ENCODE measurements around the gene ENTPD2.

ENTPD2 gene

DNA sequence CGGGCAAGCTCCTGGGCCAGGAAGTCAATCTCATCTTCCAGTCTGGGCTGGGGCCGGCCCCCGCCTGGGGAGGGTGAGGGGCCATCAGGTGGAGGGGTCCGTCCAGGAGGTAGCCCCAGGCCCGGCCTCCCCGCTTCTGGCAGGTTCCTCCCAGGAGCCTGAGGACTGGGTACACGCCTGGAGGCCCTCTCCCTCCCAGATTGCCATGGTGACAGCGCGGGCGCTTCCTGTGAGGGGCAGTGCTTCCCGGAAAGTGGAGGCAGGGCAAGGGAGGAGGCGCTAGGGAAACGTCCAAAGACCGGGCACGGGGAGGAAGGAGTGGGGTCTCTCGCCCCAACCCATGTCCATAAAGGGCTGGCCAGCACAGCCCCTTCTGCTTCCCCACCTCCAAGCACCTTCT is 12.7 kb downstream of the ENTPD2 start:
- Histone ChIP-seq H3K4me2 (ENCODE audit: low read depth, low read length, poor library complexity, severe bottlenecking) (no peak overlapping the region), H3K27ac (ENCODE audit: low read depth, low read length) (no peak overlapping the region), H3K79me2 (ENCODE audit: insufficient read depth, low read length) (no peaks in the 10 kb centered on the region), H3K9ac (ENCODE audit: low read length) (no peak overlapping the region), H2AFZ (ENCODE audit: low read depth, low read length, severe bottlenecking) (no peak overlapping the region), H3K36me3 (ENCODE audit: low read length) (no peaks in the 10 kb centered on the region), H3K27me3 (ENCODE audit: low read length) (no peaks in the 10 kb centered on the region), H3F3A (ENCODE audit: insufficient read depth) (no peaks in the 10 kb centered on the region), H4K20me1 (ENCODE audit: low read depth, low read length) (no peaks in the 10 kb centered on the region), H3K4me3 (ENCODE audit: insufficient read depth, low read length, poor library complexity, severe bottlenecking) (no peak overlapping the region), H3K9me3 (ENCODE audit: insufficient read depth, low read length) (no peaks in the 10 kb centered on the region), H3K9me2 (replicated peaks; ENCODE audit: insufficient read depth, low read length) (no peaks in the 10 kb centered on the region)
- TF ChIP-seq EZH2phosphoT487 (conservative IDR thresholded peaks at IDR 0.05; ENCODE audit: low read length) = no peak
- TF ChIP-seq, protein P1, sequence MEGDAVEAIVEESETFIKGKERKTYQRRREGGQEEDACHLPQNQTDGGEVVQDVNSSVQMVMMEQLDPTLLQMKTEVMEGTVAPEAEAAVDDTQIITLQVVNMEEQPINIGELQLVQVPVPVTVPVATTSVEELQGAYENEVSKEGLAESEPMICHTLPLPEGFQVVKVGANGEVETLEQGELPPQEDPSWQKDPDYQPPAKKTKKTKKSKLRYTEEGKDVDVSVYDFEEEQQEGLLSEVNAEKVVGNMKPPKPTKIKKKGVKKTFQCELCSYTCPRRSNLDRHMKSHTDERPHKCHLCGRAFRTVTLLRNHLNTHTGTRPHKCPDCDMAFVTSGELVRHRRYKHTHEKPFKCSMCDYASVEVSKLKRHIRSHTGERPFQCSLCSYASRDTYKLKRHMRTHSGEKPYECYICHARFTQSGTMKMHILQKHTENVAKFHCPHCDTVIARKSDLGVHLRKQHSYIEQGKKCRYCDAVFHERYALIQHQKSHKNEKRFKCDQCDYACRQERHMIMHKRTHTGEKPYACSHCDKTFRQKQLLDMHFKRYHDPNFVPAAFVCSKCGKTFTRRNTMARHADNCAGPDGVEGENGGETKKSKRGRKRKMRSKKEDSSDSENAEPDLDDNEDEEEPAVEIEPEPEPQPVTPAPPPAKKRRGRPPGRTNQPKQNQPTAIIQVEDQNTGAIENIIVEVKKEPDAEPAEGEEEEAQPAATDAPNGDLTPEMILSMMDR (IDR thresholded peaks at IDR 0.05; ENCODE audit: insufficient read depth, low read length, poor library complexity, severe bottlenecking) = no peak

DNA sequence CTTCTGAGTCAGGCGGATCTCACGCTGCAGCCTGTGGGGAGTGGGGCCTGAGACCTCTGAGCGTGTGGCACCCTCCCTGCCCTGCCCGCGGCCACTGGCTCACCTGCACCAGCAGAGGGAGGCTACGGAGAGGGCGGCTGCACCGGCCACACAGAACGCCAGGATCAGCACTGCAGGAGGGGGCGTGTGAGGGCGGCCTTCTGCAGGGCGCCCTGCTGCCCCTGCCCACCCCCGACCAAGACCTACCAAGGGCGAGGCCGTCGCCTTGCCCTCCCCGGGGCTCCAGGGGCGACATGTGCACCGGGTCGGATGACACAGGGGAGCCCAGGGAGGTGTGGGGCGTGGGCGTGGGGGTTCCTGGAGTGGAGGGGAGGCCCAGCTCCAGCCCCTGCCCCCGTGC is 13.3 kb downstream of the ENTPD2 start:
- Histone ChIP-seq H3K27ac (ENCODE audit: low read depth, low read length) (no peak overlapping the region), H3K4me3 (ENCODE audit: insufficient read depth, low read length, poor library complexity, severe bottlenecking) (no peak overlapping the region), H3K9me2 (replicated peaks; ENCODE audit: insufficient read depth, low read length) (no peaks in the 10 kb centered on the region), H3K9me3 (ENCODE audit: insufficient read depth, low read length) (no peaks in the 10 kb centered on the region), H3K79me2 (ENCODE audit: insufficient read depth, low read length) (no peaks in the 10 kb centered on the region), H3K9ac (ENCODE audit: low read length) (no peak overlapping the region), H2AFZ (ENCODE audit: low read depth, low read length, severe bottlenecking) (no peak overlapping the region), H4K20me1 (ENCODE audit: low read depth, low read length) (no peaks in the 10 kb centered on the region), H3K4me2 (ENCODE audit: low read depth, low read length, poor library complexity, severe bottlenecking) (no peak overlapping the region), H3F3A (ENCODE audit: insufficient read depth) (no peaks in the 10 kb centered on the region), H3K27me3 (ENCODE audit: low read length) (no peaks in the 10 kb centered on the region), H3K36me3 (ENCODE audit: low read length) (no peaks in the 10 kb centered on the region)
- no peak for TF ChIP-seq EZH2phosphoT487 (conservative IDR thresholded peaks at IDR 0.05; ENCODE audit: low read length)
- TF ChIP-seq, protein P1 (IDR thresholded peaks at IDR 0.05; ENCODE audit: insufficient read depth, low read length, poor library complexity, severe bottlenecking) = no peak

DNA sequence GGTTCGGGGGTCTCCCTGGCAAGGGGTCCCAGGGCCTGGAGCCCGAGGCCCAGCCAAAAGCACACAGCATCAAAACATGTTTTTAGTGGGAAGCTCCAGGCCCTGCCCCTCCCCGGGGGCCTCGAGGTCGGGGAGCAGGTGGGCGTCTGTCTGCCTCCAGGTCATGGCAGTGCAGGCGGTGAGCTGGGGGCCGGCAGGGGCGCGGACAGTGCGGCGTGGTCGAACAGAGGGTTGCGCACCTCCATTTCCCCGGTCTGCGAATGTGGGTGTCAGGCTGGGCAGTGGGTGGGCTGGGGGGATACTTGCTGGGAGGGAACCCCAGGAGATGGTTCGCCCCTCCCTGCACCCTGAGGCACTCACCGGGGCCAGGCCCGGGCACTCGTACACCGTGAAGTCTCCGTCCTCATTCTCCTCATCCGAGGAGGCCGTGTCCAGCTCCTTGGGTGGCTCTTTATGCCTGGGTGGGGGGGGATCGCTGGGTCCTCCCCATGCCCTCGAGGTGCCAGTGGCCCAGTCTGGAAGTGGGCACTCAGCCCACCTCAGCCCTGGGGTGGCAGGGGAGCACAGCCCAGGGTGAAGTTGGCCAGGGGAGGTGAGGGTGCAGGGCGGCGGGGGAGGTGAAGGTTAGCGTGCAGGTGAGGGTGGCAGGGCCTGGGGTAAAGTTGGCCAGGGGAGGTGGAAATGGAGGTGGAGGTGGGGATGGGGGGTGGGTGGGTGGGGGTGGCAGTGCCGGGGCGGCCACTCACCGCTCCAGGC is 14.1 kb downstream of the ENTPD2 start:
- Histone ChIP-seq H3F3A (ENCODE audit: insufficient read depth) (no peaks in the 10 kb centered on the region), H3K4me2 (ENCODE audit: low read depth, low read length, poor library complexity, severe bottlenecking) (no peak overlapping the region), H3K27ac (ENCODE audit: low read depth, low read length) (no peak overlapping the region), H3K36me3 (ENCODE audit: low read length) (no peaks in the 10 kb centered on the region), H3K9me2 (replicated peaks; ENCODE audit: insufficient read depth, low read length) (no peaks in the 10 kb centered on the region), H3K27me3 (ENCODE audit: low read length) (no peaks in the 10 kb centered on the region), H3K9ac (ENCODE audit: low read length) (no peak overlapping the region), H2AFZ (ENCODE audit: low read depth, low read length, severe bottlenecking) (no peak overlapping the region), H3K79me2 (ENCODE audit: insufficient read depth, low read length) (no peaks in the 10 kb centered on the region), H4K20me1 (ENCODE audit: low read depth, low read length) (no peaks in the 10 kb centered on the region), H3K9me3 (ENCODE audit: insufficient read depth, low read length) (no peaks in the 10 kb centered on the region), H3K4me3 (ENCODE audit: insufficient read depth, low read length, poor library complexity, severe bottlenecking) (no peak overlapping the region)
- no peak for TF ChIP-seq EZH2phosphoT487 (conservative IDR thresholded peaks at IDR 0.05; ENCODE audit: low read length)
- TF ChIP-seq, protein P1 (IDR thresholded peaks at IDR 0.05; ENCODE audit: insufficient read depth, low read length, poor library complexity, severe bottlenecking) = no peak
